ENCODE results near the gene PHF23.

PHF23 gene

GRCh38 chr17:7224661-7225111 is 14.6 kb downstream of the PHF23 start:
- H2AK5ac ChIP-seq (ENCODE audit: low read length): no peak overlapping the region
- H3K23ac ChIP-seq (ENCODE audit: low read length): no peak overlapping the region
- no peak overlapping the region for H3K9ac ChIP-seq (ENCODE audit: low read length)
- H3K79me1 ChIP-seq (ENCODE audit: low read length): peaks cover 9% of the 10 kb centered on the region
- H4K8ac ChIP-seq (ENCODE audit: low read depth, low read length): no peak overlapping the region
- no peak overlapping the region for H4K5ac ChIP-seq (ENCODE audit: low read length)
- no peak overlapping the region for H2BK15ac ChIP-seq (replicated peaks; ENCODE audit: low read depth)
- no peak overlapping the region for H3K4me2 ChIP-seq (ENCODE audit: low read length)
- H3K4me1 ChIP-seq (ENCODE audit: control insufficient read depth, low read depth, low read length): no peaks in the 10 kb centered on the region
- H2BK120ac ChIP-seq (ENCODE audit: low read depth, low read length): no peak overlapping the region
- no peak overlapping the region for H3K56ac ChIP-seq (ENCODE audit: low read length)
- H3K18ac ChIP-seq (ENCODE audit: low read length): no peak overlapping the region
- H3K79me2 ChIP-seq (ENCODE audit: control insufficient read depth, insufficient read depth, low read length): no peaks in the 10 kb centered on the region
- no peak overlapping the region for H3K4me3 ChIP-seq (ENCODE audit: low read length)
- H3K27ac ChIP-seq (ENCODE audit: low read depth, low read length): no peak overlapping the region
- H2BK5ac ChIP-seq (ENCODE audit: low read length): no peak overlapping the region
- no peak overlapping the region for H3K4ac ChIP-seq (ENCODE audit: low read depth, low read length)
- no peak for DNase-seq
- WGBS (ENCODE audit: extremely low coverage, insufficient coverage, low lambda C conversion rate): no CpG with 5 or more reads among the region's 15 CpGs
- H3K27me3 ChIP-seq (ENCODE audit: insufficient read depth, low read length, poor library complexity): no peaks in the 10 kb centered on the region
- peaks cover 22% of the 10 kb centered on the region for H3K36me3 ChIP-seq (ENCODE audit: control insufficient read depth, insufficient read depth, low read length)

GRCh38 chr17:7224110-7224509 is 15.1 kb downstream of the PHF23 start:
- Histone ChIP-seq H2BK5ac (ENCODE audit: low read length) (no peak overlapping the region), H3K36me3 (ENCODE audit: control insufficient read depth, insufficient read depth, low read length) (peaks cover 20% of the 10 kb centered on the region), H3K18ac (ENCODE audit: low read length) (no peak overlapping the region), H2BK15ac (replicated peaks; ENCODE audit: low read depth) (no peak overlapping the region), H3K27ac (ENCODE audit: low read depth, low read length) (no peak overlapping the region), H3K56ac (ENCODE audit: low read length) (no peak overlapping the region), H3K4me2 (ENCODE audit: low read length) (no peak overlapping the region), H2AK5ac (ENCODE audit: low read length) (no peak overlapping the region), H3K79me2 (ENCODE audit: control insufficient read depth, insufficient read depth, low read length) (no peaks in the 10 kb centered on the region), H3K23ac (ENCODE audit: low read length) (no peak overlapping the region), H4K5ac (ENCODE audit: low read length) (no peak overlapping the region), H4K8ac (ENCODE audit: low read depth, low read length) (no peak overlapping the region), H3K79me1 (ENCODE audit: low read length) (peaks cover 6% of the 10 kb centered on the region), H3K4me3 (ENCODE audit: low read length) (no peak overlapping the region), H2BK120ac (ENCODE audit: low read depth, low read length) (no peak overlapping the region), H3K27me3 (ENCODE audit: insufficient read depth, low read length, poor library complexity) (no peaks in the 10 kb centered on the region), H3K4me1 (ENCODE audit: control insufficient read depth, low read depth, low read length) (no peaks in the 10 kb centered on the region), H3K4ac (ENCODE audit: low read depth, low read length) (no peak overlapping the region), H3K9ac (ENCODE audit: low read length) (no peak overlapping the region)
- no peak for DNase-seq
- WGBS (ENCODE audit: extremely low coverage, insufficient coverage, low lambda C conversion rate): no CpG with 5 or more reads among the region's 10 CpGs

- Histone ChIP-seq H3K79me1 (ENCODE audit: low read length) (peaks cover 6% of the 10 kb centered on the region), H3K4me3 (ENCODE audit: low read length) (no peak overlapping the region), H3K18ac (ENCODE audit: low read length) (no peak overlapping the region), H3K9ac (ENCODE audit: low read length) (no peak overlapping the region), H3K4me1 (ENCODE audit: control insufficient read depth, low read depth, low read length) (peaks cover 2% of the 10 kb centered on the region), H3K36me3 (ENCODE audit: control insufficient read depth, insufficient read depth, low read length) (peaks cover 20% of the 10 kb centered on the region), H4K8ac (ENCODE audit: low read depth, low read length) (no peak overlapping the region), H2AK5ac (ENCODE audit: low read length) (no peak overlapping the region), H3K23ac (ENCODE audit: low read length) (no peak overlapping the region), H3K27me3 (ENCODE audit: insufficient read depth, low read length, poor library complexity) (no peaks in the 10 kb centered on the region), H3K4ac (ENCODE audit: low read depth, low read length) (no peak overlapping the region), H2BK120ac (ENCODE audit: low read depth, low read length) (no peak overlapping the region), H2BK5ac (ENCODE audit: low read length) (no peak overlapping the region), H2BK15ac (replicated peaks; ENCODE audit: low read depth) (no peak overlapping the region), H3K4me2 (ENCODE audit: low read length) (no peak overlapping the region), H3K79me2 (ENCODE audit: control insufficient read depth, insufficient read depth, low read length) (no peaks in the 10 kb centered on the region), H3K27ac (ENCODE audit: low read depth, low read length) (no peak overlapping the region), H3K56ac (ENCODE audit: low read length) (no peak overlapping the region), H4K5ac (ENCODE audit: low read length) (no peak overlapping the region)
- no peak for DNase-seq
- no CpG with 5 or more reads among the region's 4 CpGs for WGBS (ENCODE audit: extremely low coverage, insufficient coverage, low lambda C conversion rate)
These were observed 15.9 kb downstream of the PHF23 start for GRCh38 chr17:7223375-7223774.

GRCh38 chr17:7222972-7223292 is 16.3 kb downstream of the PHF23 start:
- H3K36me3 ChIP-seq (ENCODE audit: control insufficient read depth, insufficient read depth, low read length): peaks cover 17% of the 10 kb centered on the region
- no peak overlapping the region for H3K27ac ChIP-seq (ENCODE audit: low read depth, low read length)
- no peak overlapping the region for H2BK120ac ChIP-seq (ENCODE audit: low read depth, low read length)
- H4K5ac ChIP-seq (ENCODE audit: low read length): no peak overlapping the region
- no peak overlapping the region for H2AK5ac ChIP-seq (ENCODE audit: low read length)
- H3K4me1 ChIP-seq (ENCODE audit: control insufficient read depth, low read depth, low read length): peaks cover 6% of the 10 kb centered on the region
- H3K4me3 ChIP-seq (ENCODE audit: low read length): no peak overlapping the region
- no peak overlapping the region for H2BK5ac ChIP-seq (ENCODE audit: low read length)
- no peak overlapping the region for H3K23ac ChIP-seq (ENCODE audit: low read length)
- H3K56ac ChIP-seq (ENCODE audit: low read length): no peak overlapping the region
- H3K79me2 ChIP-seq (ENCODE audit: control insufficient read depth, insufficient read depth, low read length): no peaks in the 10 kb centered on the region
- H4K8ac ChIP-seq (ENCODE audit: low read depth, low read length): no peak overlapping the region
- peaks cover 4% of the 10 kb centered on the region for H3K79me1 ChIP-seq (ENCODE audit: low read length)
- no CpG with 5 or more reads among the region's 7 CpGs for WGBS (ENCODE audit: extremely low coverage, insufficient coverage, low lambda C conversion rate)
- H3K4me2 ChIP-seq (ENCODE audit: low read length): no peak overlapping the region
- no peak overlapping the region for H3K9ac ChIP-seq (ENCODE audit: low read length)
- no peak for DNase-seq
- H2BK15ac ChIP-seq (replicated peaks; ENCODE audit: low read depth): no peak overlapping the region
- no peak overlapping the region for H3K4ac ChIP-seq (ENCODE audit: low read depth, low read length)
- H3K18ac ChIP-seq (ENCODE audit: low read length): no peak overlapping the region
- no peaks in the 10 kb centered on the region for H3K27me3 ChIP-seq (ENCODE audit: insufficient read depth, low read length, poor library complexity)

- Histone ChIP-seq H2AK5ac (ENCODE audit: low read length) (no peak overlapping the region), H3K4me2 (ENCODE audit: low read length) (no peak overlapping the region), H3K36me3 (ENCODE audit: control insufficient read depth, insufficient read depth, low read length) (peaks cover 15% of the 10 kb centered on the region), H3K4me1 (ENCODE audit: control insufficient read depth, low read depth, low read length) (peaks cover 9% of the 10 kb centered on the region), H3K79me2 (ENCODE audit: control insufficient read depth, insufficient read depth, low read length) (no peaks in the 10 kb centered on the region), H4K5ac (ENCODE audit: low read length) (no peak overlapping the region), H2BK120ac (ENCODE audit: low read depth, low read length) (no peak overlapping the region), H3K27ac (ENCODE audit: low read depth, low read length) (no peak overlapping the region), H3K9ac (ENCODE audit: low read length) (no peak overlapping the region), H3K79me1 (ENCODE audit: low read length) (peaks cover 4% of the 10 kb centered on the region), H3K4me3 (ENCODE audit: low read length) (no peak overlapping the region), H4K8ac (ENCODE audit: low read depth, low read length) (no peak overlapping the region), H3K23ac (ENCODE audit: low read length) (no peak overlapping the region), H3K4ac (ENCODE audit: low read depth, low read length) (no peak overlapping the region), H3K18ac (ENCODE audit: low read length) (no peak overlapping the region), H2BK15ac (replicated peaks; ENCODE audit: low read depth) (no peak overlapping the region), H2BK5ac (ENCODE audit: low read length) (no peak overlapping the region), H3K27me3 (ENCODE audit: insufficient read depth, low read length, poor library complexity) (no peaks in the 10 kb centered on the region), H3K56ac (ENCODE audit: low read length) (no peak overlapping the region)
- no CpG with 5 or more reads among the region's 15 CpGs for WGBS (ENCODE audit: extremely low coverage, insufficient coverage, low lambda C conversion rate)
- no peak for DNase-seq
These were observed 16.9 kb downstream of the PHF23 start for GRCh38 chr17:7222093-7222971.
